ENCODE data around the gene RNF213. TPM values are rescaled to one million over a fixed set of nuclear protein-coding genes. Genes with fewer than 3 reads are reported as not detected.
A peak's percentile ranks its signal among the peaks of the same experiment; 100 is the strongest.
"Not testable (repeated sequence)": the region's sequence is repeated elsewhere in the genome, so short reads cannot be mapped to it uniquely, and the experiment has no call there.

Gene RNF213
- total RNA-seq, 1 donor from 2014 or later: 25.6 TPM

DNA sequence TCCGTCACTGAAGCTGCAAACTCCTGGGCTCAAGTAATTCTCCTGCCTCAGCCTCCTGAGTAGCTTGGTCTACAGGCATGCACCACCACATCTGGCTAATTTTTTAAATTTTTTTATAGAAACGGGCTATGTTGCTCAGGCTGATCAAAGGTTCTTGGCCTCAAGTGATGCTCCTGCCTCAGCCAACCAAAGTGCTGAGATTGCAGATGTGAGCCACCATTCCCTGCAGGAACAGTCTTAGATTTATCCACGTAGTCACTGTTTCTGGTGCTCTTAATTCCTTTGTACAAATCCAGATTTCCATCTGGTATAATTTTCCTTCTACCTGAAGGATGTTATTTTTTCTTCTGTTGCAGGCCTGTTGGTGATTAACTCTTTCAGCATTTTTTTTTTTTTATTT lies 27.4 kb upstream of the RNF213 start:
- peaks cover 92% of the 10 kb centered on the region for H3K36me3 ChIP-seq
- H3K4me1 ChIP-seq: no peaks in the 10 kb centered on the region
- no peak overlapping the region for H3K27ac ChIP-seq (replicated peaks)
- no peaks in the 10 kb centered on the region for H3K27me3 ChIP-seq (ENCODE audit: low read depth)
- H3K4me3 ChIP-seq: no peak overlapping the region
- intact Hi-C loops (cut with micrococcal nuclease): no loop called here
- peaks cover 33% of the 10 kb centered on the region for H3K9me3 ChIP-seq (replicated peaks)
- no peak for DNase-seq
- TF ChIP-seq, protein P1, sequence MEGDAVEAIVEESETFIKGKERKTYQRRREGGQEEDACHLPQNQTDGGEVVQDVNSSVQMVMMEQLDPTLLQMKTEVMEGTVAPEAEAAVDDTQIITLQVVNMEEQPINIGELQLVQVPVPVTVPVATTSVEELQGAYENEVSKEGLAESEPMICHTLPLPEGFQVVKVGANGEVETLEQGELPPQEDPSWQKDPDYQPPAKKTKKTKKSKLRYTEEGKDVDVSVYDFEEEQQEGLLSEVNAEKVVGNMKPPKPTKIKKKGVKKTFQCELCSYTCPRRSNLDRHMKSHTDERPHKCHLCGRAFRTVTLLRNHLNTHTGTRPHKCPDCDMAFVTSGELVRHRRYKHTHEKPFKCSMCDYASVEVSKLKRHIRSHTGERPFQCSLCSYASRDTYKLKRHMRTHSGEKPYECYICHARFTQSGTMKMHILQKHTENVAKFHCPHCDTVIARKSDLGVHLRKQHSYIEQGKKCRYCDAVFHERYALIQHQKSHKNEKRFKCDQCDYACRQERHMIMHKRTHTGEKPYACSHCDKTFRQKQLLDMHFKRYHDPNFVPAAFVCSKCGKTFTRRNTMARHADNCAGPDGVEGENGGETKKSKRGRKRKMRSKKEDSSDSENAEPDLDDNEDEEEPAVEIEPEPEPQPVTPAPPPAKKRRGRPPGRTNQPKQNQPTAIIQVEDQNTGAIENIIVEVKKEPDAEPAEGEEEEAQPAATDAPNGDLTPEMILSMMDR (IDR thresholded peaks at IDR 0.05; ENCODE audit: borderline replicate concordance): no peak

DNA sequence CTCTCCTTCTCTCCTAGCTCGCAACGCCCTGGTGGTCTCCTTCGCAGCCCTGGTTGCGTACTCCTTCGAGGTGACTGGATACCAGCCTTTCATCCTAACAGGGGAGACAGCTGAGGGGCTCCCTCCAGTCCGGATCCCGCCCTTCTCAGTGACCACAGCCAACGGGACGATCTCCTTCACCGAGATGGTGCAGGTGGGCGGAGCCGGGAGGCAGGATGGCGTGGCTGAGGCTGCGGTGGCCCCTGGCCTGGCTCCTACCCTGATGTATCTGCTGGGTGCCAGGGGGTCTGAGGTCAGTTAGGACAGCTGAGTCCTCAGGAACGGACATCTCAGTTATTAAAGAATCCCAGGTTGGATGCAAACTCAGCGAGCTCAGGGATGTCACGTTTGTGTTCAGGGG lies 23.7 kb upstream of the RNF213 start:
- Histone ChIP-seq H3K9me3 (replicated peaks) (peaks cover 23% of the 10 kb centered on the region), H3K4me1 (no peaks in the 10 kb centered on the region), H3K4me3 (no peak overlapping the region), H3K27me3 (ENCODE audit: low read depth) (no peaks in the 10 kb centered on the region), H3K27ac (replicated peaks) (no peak overlapping the region), H3K36me3 (peaks cover 76% of the 10 kb centered on the region)
- TF ChIP-seq, protein P1 (IDR thresholded peaks at IDR 0.05; ENCODE audit: borderline replicate concordance): no peak
- intact Hi-C loops (cut with micrococcal nuclease): no loop called here
- DNase-seq: no peak

DNA sequence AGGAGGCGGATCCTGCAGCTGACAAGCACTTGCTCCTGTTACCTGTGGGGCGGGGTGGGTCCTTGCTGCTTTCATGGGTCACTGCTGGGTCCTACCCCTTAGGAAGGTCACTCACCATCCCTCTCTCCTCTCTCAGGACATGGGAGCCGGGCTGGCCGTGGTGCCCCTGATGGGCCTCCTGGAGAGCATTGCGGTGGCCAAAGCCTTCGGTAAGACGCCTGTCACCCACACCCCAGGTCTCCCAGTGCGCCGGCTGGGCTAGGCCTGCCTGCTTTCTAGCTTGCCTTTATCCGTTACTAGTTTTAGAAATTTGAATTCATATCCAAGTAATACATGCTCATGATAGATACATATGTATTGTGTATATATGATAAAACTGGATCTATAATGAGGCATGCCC lies 23.3 kb upstream of the RNF213 start:
- Histone ChIP-seq H3K9me3 (replicated peaks) (peaks cover 18% of the 10 kb centered on the region), H3K4me3 (no peak overlapping the region), H3K27me3 (ENCODE audit: low read depth) (no peaks in the 10 kb centered on the region), H3K27ac (replicated peaks) (no peak overlapping the region), H3K4me1 (no peaks in the 10 kb centered on the region), H3K36me3 (peaks cover 76% of the 10 kb centered on the region)
- TF ChIP-seq, protein P1 (IDR thresholded peaks at IDR 0.05; ENCODE audit: borderline replicate concordance): no peak
- intact Hi-C loops (cut with micrococcal nuclease): no loop called here
- DNase-seq: no peak

DNA sequence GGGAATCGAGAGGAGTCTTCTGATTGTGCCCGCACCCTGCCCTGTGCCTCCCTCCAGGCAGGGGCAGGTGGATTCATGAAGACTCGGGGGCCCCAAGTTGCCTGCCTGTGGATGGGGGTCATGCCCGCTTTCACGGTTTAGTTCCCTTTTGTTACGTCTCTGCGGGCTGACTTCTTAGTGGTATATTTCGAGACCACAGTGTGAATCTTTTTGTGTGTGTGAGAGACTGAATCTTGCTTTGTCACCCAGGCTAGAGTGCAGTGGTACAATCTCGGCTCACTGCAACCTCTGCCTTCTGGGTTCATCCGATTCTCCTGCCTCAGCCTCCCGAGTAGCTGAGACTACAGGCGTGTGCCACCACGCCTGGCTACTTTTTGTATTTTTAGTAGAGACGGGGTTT lies 18.1 kb upstream of the RNF213 start:
- intact Hi-C loops (cut with micrococcal nuclease): no loop called here
- peaks cover 51% of the 10 kb centered on the region for H3K36me3 ChIP-seq
- H3K4me3 ChIP-seq: no peak overlapping the region
- peaks cover 10% of the 10 kb centered on the region for H3K4me1 ChIP-seq
- DNase-seq: no peak
- TF ChIP-seq, protein P1 (IDR thresholded peaks at IDR 0.05; ENCODE audit: borderline replicate concordance): no peak
- no peaks in the 10 kb centered on the region for H3K27me3 ChIP-seq (ENCODE audit: low read depth)
- no peaks in the 10 kb centered on the region for H3K9me3 ChIP-seq (replicated peaks)
- no peak overlapping the region for H3K27ac ChIP-seq (replicated peaks)

DNA sequence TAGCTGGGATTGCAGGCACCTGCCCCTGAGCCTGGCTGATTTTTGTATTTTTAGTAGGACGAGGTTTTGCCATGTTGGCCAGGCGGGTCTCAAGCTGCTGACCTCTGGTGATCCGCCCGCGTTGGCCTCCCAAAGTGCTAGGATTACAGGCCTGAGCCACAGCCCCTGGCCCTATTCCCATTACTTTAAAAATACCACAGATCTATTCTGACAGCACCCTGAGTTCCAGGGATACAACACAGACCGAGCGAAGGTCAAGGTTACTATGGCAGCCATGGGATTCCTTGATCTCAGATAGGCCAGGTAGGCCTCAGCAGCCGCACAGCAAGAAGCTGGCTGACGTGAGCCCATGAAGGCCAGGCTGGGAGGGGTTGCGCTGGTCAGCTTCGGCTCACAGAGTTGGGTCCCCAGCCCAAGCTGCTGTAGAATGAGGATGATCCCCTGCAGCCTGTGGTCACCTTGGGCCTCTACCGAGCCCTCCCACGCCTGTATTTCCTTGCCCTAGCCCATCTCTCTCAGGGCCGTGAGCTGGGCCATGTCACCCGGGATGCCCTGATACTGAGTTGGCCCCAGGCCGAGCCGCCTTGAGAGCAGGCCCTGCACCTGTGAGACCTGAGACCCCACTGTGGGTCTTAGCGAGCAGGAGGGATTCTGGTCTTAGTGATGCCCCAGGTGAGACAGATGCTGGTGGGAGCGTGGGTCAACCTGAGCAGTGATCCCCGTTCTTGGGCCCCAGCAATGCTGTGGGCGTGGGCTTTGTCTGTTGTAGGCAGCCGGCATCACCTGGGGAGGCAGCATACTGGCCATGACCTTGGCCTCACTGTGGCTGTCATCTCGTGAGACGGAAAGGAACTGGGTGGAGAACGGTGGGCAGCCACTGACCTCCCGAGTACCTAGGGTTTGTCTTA lies 16.9 kb upstream of the RNF213 start:
- peaks cover 39% of the 10 kb centered on the region for H3K36me3 ChIP-seq
- H3K27ac ChIP-seq (replicated peaks): peak overlapping the region; percentile 33
- H3K27me3 ChIP-seq (ENCODE audit: low read depth): no peaks in the 10 kb centered on the region
- no peak overlapping the region for H3K4me3 ChIP-seq
- intact Hi-C loops (cut with micrococcal nuclease): no loop called here
- DNase-seq: no peak
- H3K4me1 ChIP-seq: peaks cover 10% of the 10 kb centered on the region
- H3K9me3 ChIP-seq (replicated peaks): no peaks in the 10 kb centered on the region
- TF ChIP-seq, protein P1 (IDR thresholded peaks at IDR 0.05; ENCODE audit: borderline replicate concordance): no peak

DNA sequence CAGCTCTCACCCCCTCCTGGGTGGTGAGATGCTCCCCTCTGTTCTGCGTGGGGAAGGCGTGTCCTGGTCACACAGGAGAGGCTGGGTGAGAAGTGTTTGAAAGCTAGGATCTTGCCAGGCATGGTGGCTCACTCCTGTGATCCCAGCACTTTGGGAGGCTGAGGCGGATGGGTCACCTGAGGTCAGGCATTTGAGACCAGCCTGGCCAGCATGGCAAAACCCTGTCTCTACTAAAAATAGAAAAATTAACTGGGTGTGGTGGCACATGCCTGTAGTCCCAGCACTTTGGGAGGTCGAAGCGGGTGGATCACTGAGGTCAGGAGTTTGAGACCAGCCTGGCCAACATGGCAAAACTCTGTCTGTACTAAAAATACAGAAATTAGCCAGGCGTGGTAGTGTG lies 16.2 kb upstream of the RNF213 start:
- H3K9me3 ChIP-seq (replicated peaks); intact Hi-C loops (cut with micrococcal nuclease); H3K27ac ChIP-seq (replicated peaks); DNase-seq; H3K27me3 ChIP-seq (ENCODE audit: low read depth); H3K4me3 ChIP-seq: not testable (repeated sequence)
- H3K36me3 ChIP-seq: peaks cover 44% of the 10 kb centered on the region
- H3K4me1 ChIP-seq: peaks cover 10% of the 10 kb centered on the region

Data from left ventricle myocardium inferior (tissue), 1 donor.